ENCODE measurements around the gene TULP3. TPM values are rescaled to one million over a fixed set of nuclear protein-coding genes. Genes with fewer than 3 reads are reported as not detected.

Gene TULP3
- total RNA-seq, 1 donor from 2014 or later = 30.4 TPM

- no peak for DNase-seq (ENCODE audit: extremely low spot score in 2 of 2)
- intact Hi-C loops (cut with DNase I) = loop anchor here (10.0 kb wide), 1 partner anchor 1298 kb away; the partner anchor contains the start of gene WNT5B
- no peaks in the 10 kb centered on the region for H3K9me3 ChIP-seq
- no peaks in the 10 kb centered on the region for H3K4me1 ChIP-seq
- no peaks in the 10 kb centered on the region for H3K27me3 ChIP-seq
- no peak overlapping the region for H3K27ac ChIP-seq
- TF ChIP-seq POLR2AphosphoS5 (IDR thresholded peaks at IDR 0.05; ENCODE audit: insufficient read depth in 1 of 2, low read depth in 1 of 2) = no peak
- TF ChIP-seq CTCF (IDR thresholded peaks at IDR 0.05) = no peak
- no peak for TF ChIP-seq POLR2A (IDR thresholded peaks at IDR 0.05)
- no peak overlapping the region for H3K4me3 ChIP-seq
- H3K36me3 ChIP-seq = peaks cover 0 to 39% of the 10 kb centered on the region in 2 donors
Measured at GRCh38 chr12:2922329-2922728, 31.6 kb downstream of the TULP3 start.

- Histone ChIP-seq H3K27me3 (no peaks in the 10 kb centered on the region), H3K4me3 (no peak overlapping the region), H3K4me1 (no peaks in the 10 kb centered on the region), H3K9me3 (no peaks in the 10 kb centered on the region), H3K27ac (no peak overlapping the region), H3K36me3 (peaks cover 0 to 45% of the 10 kb centered on the region in 2 donors)
- intact Hi-C loops (cut with DNase I) = loop anchor here (10.0 kb wide), 1 partner anchor 1298 kb away; the partner anchor contains the start of gene WNT5B
- TF ChIP-seq POLR2A (IDR thresholded peaks at IDR 0.05) (no peak), POLR2AphosphoS5 (IDR thresholded peaks at IDR 0.05; ENCODE audit: insufficient read depth in 1 of 2, low read depth in 1 of 2) (no peak), CTCF (IDR thresholded peaks at IDR 0.05) (no peak)
- DNase-seq (ENCODE audit: extremely low spot score in 2 of 2) = no peak
Measured at GRCh38 chr12:2923057-2923456, 32.4 kb downstream of the TULP3 start.

DNA sequence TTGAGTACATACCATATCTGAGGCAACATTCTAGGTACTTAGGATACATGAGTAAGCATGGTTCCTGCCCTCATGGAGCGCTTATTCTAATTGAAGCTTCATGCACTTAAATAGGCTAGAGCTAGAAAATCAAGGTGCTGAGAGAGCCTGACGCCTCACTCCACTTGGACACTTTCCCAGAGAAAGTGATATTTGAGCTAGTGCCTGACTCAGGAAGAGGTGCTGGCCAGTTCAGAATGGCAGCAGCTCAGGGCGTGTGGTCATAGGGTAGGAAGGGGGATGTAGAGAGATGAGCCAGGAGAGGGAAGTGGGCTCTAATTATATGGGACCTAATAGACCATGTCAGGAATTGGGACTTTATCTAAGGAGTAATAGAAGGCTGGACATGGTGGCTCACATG is 33.3 kb downstream of the TULP3 start:
- Histone ChIP-seq H3K4me3 (no peak overlapping the region), H3K9me3 (no peaks in the 10 kb centered on the region), H3K27ac (no peak overlapping the region), H3K27me3 (no peaks in the 10 kb centered on the region), H3K36me3 (peaks cover 0 to 52% of the 10 kb centered on the region in 2 donors), H3K4me1 (no peaks in the 10 kb centered on the region)
- intact Hi-C loops (cut with DNase I) = loop anchor here (10.0 kb wide), 1 partner anchor 1299 kb away; the partner anchor contains the start of gene WNT5B
- no peak for DNase-seq (ENCODE audit: extremely low spot score in 2 of 2)
- TF ChIP-seq POLR2AphosphoS5 (IDR thresholded peaks at IDR 0.05; ENCODE audit: insufficient read depth in 1 of 2, low read depth in 1 of 2) (no peak), POLR2A (IDR thresholded peaks at IDR 0.05) (no peak), CTCF (IDR thresholded peaks at IDR 0.05) (no peak)

GRCh38 chr12:2925322-2925995 is 34.8 kb downstream of the TULP3 start:
- Histone ChIP-seq H3K4me1 (no peaks in the 10 kb centered on the region), H3K36me3 (peaks cover 0 to 53% of the 10 kb centered on the region in 2 donors), H3K4me3 (no peak overlapping the region), H3K27me3 (no peaks in the 10 kb centered on the region), H3K9me3 (no peaks in the 10 kb centered on the region), H3K27ac (no peak overlapping the region)
- DNase-seq (ENCODE audit: extremely low spot score in 2 of 2) = no peak
- TF ChIP-seq POLR2AphosphoS5 (IDR thresholded peaks at IDR 0.05; ENCODE audit: insufficient read depth in 1 of 2, low read depth in 1 of 2) (no peak), CTCF (IDR thresholded peaks at IDR 0.05) (no peak), POLR2A (IDR thresholded peaks at IDR 0.05) (no peak)
- intact Hi-C loops (cut with DNase I) = loop anchor here (10.0 kb wide), 1 partner anchor 1301 kb away; the partner anchor contains the start of gene WNT5B

GRCh38 chr12:2930865-2931264 is 40.2 kb downstream of the TULP3 start:
- TF ChIP-seq CTCF (IDR thresholded peaks at IDR 0.05) = no peak
- no peak for TF ChIP-seq POLR2A (IDR thresholded peaks at IDR 0.05)
- TF ChIP-seq POLR2AphosphoS5 (IDR thresholded peaks at IDR 0.05; ENCODE audit: insufficient read depth in 1 of 2, low read depth in 1 of 2) = no peak
- peaks cover 3 to 75% of the 10 kb centered on the region in 2 donors for H3K36me3 ChIP-seq
- no peaks in the 10 kb centered on the region for H3K9me3 ChIP-seq
- intact Hi-C loops (cut with DNase I) = no loop called here
- DNase-seq (ENCODE audit: extremely low spot score in 2 of 2) = no peak
- H3K4me1 ChIP-seq = no peaks in the 10 kb centered on the region
- no peak overlapping the region for H3K4me3 ChIP-seq
- no peak overlapping the region for H3K27ac ChIP-seq
- no peaks in the 10 kb centered on the region for H3K27me3 ChIP-seq

Data from vagina (tissue), 2 donors.